Measurements from ENCODE around the gene ORM1.

The ORM1 gene

GRCh38 chr9:114338187-114338586 lies 15.3 kb downstream of the ORM1 start:
- H3K27ac ChIP-seq (ENCODE audit: low read length), result no peak overlapping the region
- no peaks in the 10 kb centered on the region for H3K4me1 ChIP-seq (ENCODE audit: control insufficient read depth, insufficient read depth, low read length)
- no peaks in the 10 kb centered on the region for H3K9me3 ChIP-seq (ENCODE audit: control insufficient read depth in 2 of 2, low read length in 2 of 2)
- H3K27me3 ChIP-seq (ENCODE audit: control insufficient read depth in 1 of 2, insufficient read depth in 2 of 2, low read length in 2 of 2), result no peaks in the 10 kb centered on the region
- H3K36me3 ChIP-seq (ENCODE audit: control insufficient read depth in 2 of 2, insufficient read depth in 2 of 2, low read length in 2 of 2), result peaks cover 41 to 49% of the 10 kb centered on the region in 2 donors
- no peak overlapping the region for H3K4me3 ChIP-seq (ENCODE audit: low read length in 2 of 2)
- no peak overlapping the region for H3K9ac ChIP-seq (ENCODE audit: low read length in 2 of 2)

- Histone ChIP-seq H3K36me3 (ENCODE audit: control insufficient read depth in 2 of 2, insufficient read depth in 2 of 2, low read length in 2 of 2) (peaks cover 42 to 52% of the 10 kb centered on the region in 2 donors), H3K27ac (ENCODE audit: low read length) (no peak overlapping the region), H3K9ac (ENCODE audit: low read length in 2 of 2) (no peak overlapping the region), H3K27me3 (ENCODE audit: control insufficient read depth in 1 of 2, insufficient read depth in 2 of 2, low read length in 2 of 2) (no peaks in the 10 kb centered on the region), H3K9me3 (ENCODE audit: control insufficient read depth in 2 of 2, low read length in 2 of 2) (no peaks in the 10 kb centered on the region), H3K4me3 (ENCODE audit: low read length in 2 of 2) (no peak overlapping the region), H3K4me1 (ENCODE audit: control insufficient read depth, insufficient read depth, low read length) (peaks cover 9% of the 10 kb centered on the region)
Observed at GRCh38 chr9:114339130-114339908, 16.4 kb downstream of the ORM1 start.

- Histone ChIP-seq H3K4me3 (ENCODE audit: low read length in 2 of 2) (no peak overlapping the region), H3K9me3 (ENCODE audit: control insufficient read depth in 2 of 2, low read length in 2 of 2) (no peaks in the 10 kb centered on the region), H3K27me3 (ENCODE audit: control insufficient read depth in 1 of 2, insufficient read depth in 2 of 2, low read length in 2 of 2) (no peaks in the 10 kb centered on the region), H3K4me1 (ENCODE audit: control insufficient read depth, insufficient read depth, low read length) (peaks cover 10% of the 10 kb centered on the region), H3K36me3 (ENCODE audit: control insufficient read depth in 2 of 2, insufficient read depth in 2 of 2, low read length in 2 of 2) (peaks cover 44 to 61% of the 10 kb centered on the region in 2 donors), H3K9ac (ENCODE audit: low read length in 2 of 2) (no peak overlapping the region), H3K27ac (ENCODE audit: low read length) (no peak overlapping the region)
Observed at GRCh38 chr9:114341152-114341830, 18.4 kb downstream of the ORM1 start.

- Histone ChIP-seq H3K27ac (ENCODE audit: low read length) (no peak overlapping the region), H3K4me1 (ENCODE audit: control insufficient read depth, insufficient read depth, low read length) (peaks cover 10% of the 10 kb centered on the region), H3K9me3 (ENCODE audit: control insufficient read depth in 2 of 2, low read length in 2 of 2) (no peaks in the 10 kb centered on the region), H3K27me3 (ENCODE audit: control insufficient read depth in 1 of 2, insufficient read depth in 2 of 2, low read length in 2 of 2) (no peaks in the 10 kb centered on the region), H3K4me3 (ENCODE audit: low read length in 2 of 2) (no peak overlapping the region), H3K9ac (ENCODE audit: low read length in 2 of 2) (no peak overlapping the region), H3K36me3 (ENCODE audit: control insufficient read depth in 2 of 2, insufficient read depth in 2 of 2, low read length in 2 of 2) (peaks cover 47 to 67% of the 10 kb centered on the region in 2 donors)
Observed at GRCh38 chr9:114341991-114342390, 19.1 kb downstream of the ORM1 start.

GRCh38 chr9:114342755-114343440 lies 20.0 kb downstream of the ORM1 start:
- H3K27ac ChIP-seq (ENCODE audit: low read length), result peak overlapping the region; percentile 88
- H3K27me3 ChIP-seq (ENCODE audit: control insufficient read depth in 1 of 2, insufficient read depth in 2 of 2, low read length in 2 of 2), result no peaks in the 10 kb centered on the region
- H3K9ac ChIP-seq (ENCODE audit: low read length in 2 of 2), result no peak overlapping the region
- H3K4me3 ChIP-seq (ENCODE audit: low read length in 2 of 2), result no peak overlapping the region
- H3K36me3 ChIP-seq (ENCODE audit: control insufficient read depth in 2 of 2, insufficient read depth in 2 of 2, low read length in 2 of 2), result peaks cover 44 to 70% of the 10 kb centered on the region in 2 donors
- H3K9me3 ChIP-seq (ENCODE audit: control insufficient read depth in 2 of 2, low read length in 2 of 2), result no peaks in the 10 kb centered on the region
- peaks cover 15% of the 10 kb centered on the region for H3K4me1 ChIP-seq (ENCODE audit: control insufficient read depth, insufficient read depth, low read length)

GRCh38 chr9:114343471-114344187 lies 20.7 kb downstream of the ORM1 start:
- H3K9me3 ChIP-seq (ENCODE audit: control insufficient read depth in 2 of 2, low read length in 2 of 2), result no peaks in the 10 kb centered on the region
- no peak overlapping the region for H3K4me3 ChIP-seq (ENCODE audit: low read length in 2 of 2)
- peaks cover 37 to 68% of the 10 kb centered on the region in 2 donors for H3K36me3 ChIP-seq (ENCODE audit: control insufficient read depth in 2 of 2, insufficient read depth in 2 of 2, low read length in 2 of 2)
- H3K27ac ChIP-seq (ENCODE audit: low read length), result peak overlapping the region; percentile 88
- H3K4me1 ChIP-seq (ENCODE audit: control insufficient read depth, insufficient read depth, low read length), result peaks cover 22% of the 10 kb centered on the region
- peak overlapping the region; percentile 36 to 42 for H3K9ac ChIP-seq (ENCODE audit: low read length in 2 of 2)
- H3K27me3 ChIP-seq (ENCODE audit: control insufficient read depth in 1 of 2, insufficient read depth in 2 of 2, low read length in 2 of 2), result no peaks in the 10 kb centered on the region

GRCh38 chr9:114344188-114344566 lies 21.3 kb downstream of the ORM1 start:
- peaks cover 27% of the 10 kb centered on the region for H3K4me1 ChIP-seq (ENCODE audit: control insufficient read depth, insufficient read depth, low read length)
- H3K9me3 ChIP-seq (ENCODE audit: control insufficient read depth in 2 of 2, low read length in 2 of 2), result no peaks in the 10 kb centered on the region
- no peaks in the 10 kb centered on the region for H3K27me3 ChIP-seq (ENCODE audit: control insufficient read depth in 1 of 2, insufficient read depth in 2 of 2, low read length in 2 of 2)
- peaks cover 34 to 63% of the 10 kb centered on the region in 2 donors for H3K36me3 ChIP-seq (ENCODE audit: control insufficient read depth in 2 of 2, insufficient read depth in 2 of 2, low read length in 2 of 2)
- H3K4me3 ChIP-seq (ENCODE audit: low read length in 2 of 2), result no peak overlapping the region
- peak overlapping the region; percentile 34 to 43 for H3K9ac ChIP-seq (ENCODE audit: low read length in 2 of 2)
- peak overlapping the region; percentile 88 for H3K27ac ChIP-seq (ENCODE audit: low read length)

- Histone ChIP-seq H3K36me3 (ENCODE audit: control insufficient read depth in 2 of 2, insufficient read depth in 2 of 2, low read length in 2 of 2) (peaks cover 35 to 63% of the 10 kb centered on the region in 2 donors), H3K4me1 (ENCODE audit: control insufficient read depth, insufficient read depth, low read length) (peaks cover 32% of the 10 kb centered on the region), H3K9ac (ENCODE audit: low read length in 2 of 2) (peak overlapping the region; percentile 34 to 43), H3K27ac (ENCODE audit: low read length) (peak overlapping the region; percentile 88), H3K4me3 (ENCODE audit: low read length in 2 of 2) (no peak overlapping the region), H3K27me3 (ENCODE audit: control insufficient read depth in 1 of 2, insufficient read depth in 2 of 2, low read length in 2 of 2) (no peaks in the 10 kb centered on the region), H3K9me3 (ENCODE audit: control insufficient read depth in 2 of 2, low read length in 2 of 2) (no peaks in the 10 kb centered on the region)
Observed at GRCh38 chr9:114344692-114345091, 21.8 kb downstream of the ORM1 start.

GRCh38 chr9:114345493-114346065 lies 22.7 kb downstream of the ORM1 start:
- Histone ChIP-seq H3K27ac (ENCODE audit: low read length) (no peak overlapping the region), H3K9ac (ENCODE audit: low read length in 2 of 2) (no peak overlapping the region), H3K4me3 (ENCODE audit: low read length in 2 of 2) (no peak overlapping the region), H3K36me3 (ENCODE audit: control insufficient read depth in 2 of 2, insufficient read depth in 2 of 2, low read length in 2 of 2) (peaks cover 38 to 60% of the 10 kb centered on the region in 2 donors), H3K9me3 (ENCODE audit: control insufficient read depth in 2 of 2, low read length in 2 of 2) (no peaks in the 10 kb centered on the region), H3K4me1 (ENCODE audit: control insufficient read depth, insufficient read depth, low read length) (peaks cover 32% of the 10 kb centered on the region), H3K27me3 (ENCODE audit: control insufficient read depth in 1 of 2, insufficient read depth in 2 of 2, low read length in 2 of 2) (no peaks in the 10 kb centered on the region)

- H3K27ac ChIP-seq (ENCODE audit: low read length), result no peak overlapping the region
- no peak overlapping the region for H3K9ac ChIP-seq (ENCODE audit: low read length in 2 of 2)
- peaks cover 32% of the 10 kb centered on the region for H3K4me1 ChIP-seq (ENCODE audit: control insufficient read depth, insufficient read depth, low read length)
- no peaks in the 10 kb centered on the region for H3K27me3 ChIP-seq (ENCODE audit: control insufficient read depth in 1 of 2, insufficient read depth in 2 of 2, low read length in 2 of 2)
- H3K36me3 ChIP-seq (ENCODE audit: control insufficient read depth in 2 of 2, insufficient read depth in 2 of 2, low read length in 2 of 2), result peaks cover 34 to 58% of the 10 kb centered on the region in 2 donors
- no peaks in the 10 kb centered on the region for H3K9me3 ChIP-seq (ENCODE audit: control insufficient read depth in 2 of 2, low read length in 2 of 2)
- no peak overlapping the region for H3K4me3 ChIP-seq (ENCODE audit: low read length in 2 of 2)
Observed at GRCh38 chr9:114346146-114346545, 23.2 kb downstream of the ORM1 start.
